ENCODE measurements around the gene NHSL1.

The NHSL1 gene

GRCh38 chr6:138512609-138513008 is 13.3 kb upstream of the NHSL1 start:
- Histone ChIP-seq H3K27me3 (ENCODE audit: control insufficient read depth in 5 of 5, insufficient read depth in 4 of 5, low read length in 5 of 5) (no peaks in the 10 kb centered on the region), H3K36me3 (ENCODE audit: control insufficient read depth in 5 of 5, insufficient read depth in 5 of 5, low read length in 5 of 5) (no peaks in the 10 kb centered on the region), H3K4me1 (ENCODE audit: control insufficient read depth in 5 of 5, insufficient read depth in 5 of 5, low read length in 5 of 5) (no peaks in the 10 kb centered on the region), H3K4me3 (ENCODE audit: low read depth in 1 of 5, low read length in 5 of 5) (no peak overlapping the region), H3K9me3 (ENCODE audit: control insufficient read depth in 5 of 5, low read length in 5 of 5) (peaks cover 0 to 3% (median under 1%) of the 10 kb centered on the region in 5 donors), H3K27ac (ENCODE audit: low read depth, low read length) (no peak overlapping the region), H3K9ac (ENCODE audit: low read length in 5 of 5) (no peak overlapping the region)

DNA sequence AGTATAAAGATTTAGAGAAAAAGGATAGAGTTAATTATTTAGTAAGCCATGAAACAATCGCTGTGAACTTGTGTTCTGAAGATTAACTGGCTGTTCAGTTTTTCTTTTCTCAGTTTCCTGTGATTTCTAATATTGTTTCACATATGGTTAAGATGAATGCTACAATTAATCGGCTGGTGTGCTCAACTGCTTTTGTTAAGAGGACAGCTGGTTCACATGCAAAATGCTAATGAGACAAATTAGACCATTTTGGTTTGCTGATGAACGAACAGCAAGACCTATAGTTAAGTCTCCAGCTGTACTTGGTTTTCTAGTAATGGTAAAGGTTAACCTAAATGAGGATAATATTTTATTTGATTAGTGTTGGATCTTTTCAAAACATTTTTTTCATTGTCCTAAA is 10.8 kb upstream of the NHSL1 start:
- no peaks in the 10 kb centered on the region for H3K36me3 ChIP-seq (ENCODE audit: control insufficient read depth in 5 of 5, insufficient read depth in 5 of 5, low read length in 5 of 5)
- no peaks in the 10 kb centered on the region for H3K4me1 ChIP-seq (ENCODE audit: control insufficient read depth in 5 of 5, insufficient read depth in 5 of 5, low read length in 5 of 5)
- no peak overlapping the region for H3K27ac ChIP-seq (ENCODE audit: low read depth, low read length)
- H3K27me3 ChIP-seq (ENCODE audit: control insufficient read depth in 5 of 5, insufficient read depth in 4 of 5, low read length in 5 of 5) = no peaks in the 10 kb centered on the region
- H3K9ac ChIP-seq (ENCODE audit: low read length in 5 of 5) = no peak overlapping the region
- H3K9me3 ChIP-seq (ENCODE audit: control insufficient read depth in 5 of 5, low read length in 5 of 5) = no peaks in the 10 kb centered on the region
- H3K4me3 ChIP-seq (ENCODE audit: low read depth in 1 of 5, low read length in 5 of 5) = no peak overlapping the region

- no peak overlapping the region for H3K4me3 ChIP-seq (ENCODE audit: low read depth in 1 of 5, low read length in 5 of 5)
- no peaks in the 10 kb centered on the region for H3K4me1 ChIP-seq (ENCODE audit: control insufficient read depth in 5 of 5, insufficient read depth in 5 of 5, low read length in 5 of 5)
- H3K9ac ChIP-seq (ENCODE audit: low read length in 5 of 5) = no peak overlapping the region
- H3K27ac ChIP-seq (ENCODE audit: low read depth, low read length) = no peak overlapping the region
- no peaks in the 10 kb centered on the region for H3K36me3 ChIP-seq (ENCODE audit: control insufficient read depth in 5 of 5, insufficient read depth in 5 of 5, low read length in 5 of 5)
- H3K9me3 ChIP-seq (ENCODE audit: control insufficient read depth in 5 of 5, low read length in 5 of 5) = no peaks in the 10 kb centered on the region
- no peaks in the 10 kb centered on the region for H3K27me3 ChIP-seq (ENCODE audit: control insufficient read depth in 5 of 5, insufficient read depth in 4 of 5, low read length in 5 of 5)
Measured at GRCh38 chr6:138509371-138509770, 10.1 kb upstream of the NHSL1 start.

DNA sequence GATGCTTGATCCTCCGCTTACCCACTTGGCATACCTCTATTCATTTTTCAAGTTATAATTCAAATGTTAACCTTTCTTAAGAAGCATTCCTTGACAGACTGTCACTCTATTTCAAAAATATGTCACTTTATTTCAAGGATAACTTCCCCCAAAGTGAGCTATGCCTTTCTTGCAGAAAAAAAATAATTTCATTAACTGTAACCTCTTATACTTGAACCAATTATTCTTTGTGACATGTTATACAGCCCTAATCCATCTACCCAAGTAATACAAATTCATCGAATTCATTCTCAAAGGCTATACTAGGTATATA is 9.3 kb upstream of the NHSL1 start:
- H3K27me3 ChIP-seq (ENCODE audit: control insufficient read depth in 5 of 5, insufficient read depth in 4 of 5, low read length in 5 of 5) = no peaks in the 10 kb centered on the region
- H3K4me3 ChIP-seq (ENCODE audit: low read depth in 1 of 5, low read length in 5 of 5) = no peak overlapping the region
- no peak overlapping the region for H3K9ac ChIP-seq (ENCODE audit: low read length in 5 of 5)
- no peaks in the 10 kb centered on the region for H3K9me3 ChIP-seq (ENCODE audit: control insufficient read depth in 5 of 5, low read length in 5 of 5)
- H3K36me3 ChIP-seq (ENCODE audit: control insufficient read depth in 5 of 5, insufficient read depth in 5 of 5, low read length in 5 of 5) = no peaks in the 10 kb centered on the region
- H3K27ac ChIP-seq (ENCODE audit: low read depth, low read length) = no peak overlapping the region
- no peaks in the 10 kb centered on the region for H3K4me1 ChIP-seq (ENCODE audit: control insufficient read depth in 5 of 5, insufficient read depth in 5 of 5, low read length in 5 of 5)

DNA sequence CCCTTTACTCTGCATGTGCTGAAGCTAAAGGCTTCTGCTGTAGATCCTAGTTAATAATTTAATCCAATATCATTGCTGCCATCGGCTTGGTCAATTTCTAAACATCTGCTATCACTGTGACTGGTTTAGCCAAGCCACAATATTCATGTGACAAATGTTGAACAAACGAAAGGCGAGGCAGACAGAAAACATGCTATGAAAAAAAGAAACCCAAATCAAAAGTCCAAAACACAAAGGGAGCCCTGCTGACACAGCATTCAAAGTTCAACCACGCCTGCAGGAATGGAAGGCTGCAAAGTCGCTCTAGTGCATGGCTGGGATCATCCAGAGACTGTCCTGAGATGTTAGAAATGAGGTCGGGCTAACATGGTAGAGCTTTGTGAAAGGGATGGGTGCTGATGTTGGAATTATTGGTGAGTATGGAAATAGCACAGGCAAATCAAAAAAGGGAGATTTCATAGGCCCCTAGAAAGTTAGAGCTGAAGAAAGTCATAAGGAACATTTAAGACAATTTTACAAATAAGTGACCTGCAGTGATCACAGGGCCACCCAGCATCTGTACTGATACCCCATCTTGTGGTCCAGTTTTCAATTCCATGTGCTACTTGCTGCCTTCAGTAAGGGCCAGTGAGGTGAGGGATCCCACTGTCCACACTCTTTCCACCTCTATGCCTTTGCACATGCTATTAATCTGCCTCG is 8.8 kb upstream of the NHSL1 start:
- H3K4me1 ChIP-seq (ENCODE audit: control insufficient read depth in 5 of 5, insufficient read depth in 5 of 5, low read length in 5 of 5) = no peaks in the 10 kb centered on the region
- H3K36me3 ChIP-seq (ENCODE audit: control insufficient read depth in 5 of 5, insufficient read depth in 5 of 5, low read length in 5 of 5) = no peaks in the 10 kb centered on the region
- no peak overlapping the region for H3K9ac ChIP-seq (ENCODE audit: low read length in 5 of 5)
- H3K27ac ChIP-seq (ENCODE audit: low read depth, low read length) = no peak overlapping the region
- H3K9me3 ChIP-seq (ENCODE audit: control insufficient read depth in 5 of 5, low read length in 5 of 5) = no peaks in the 10 kb centered on the region
- no peak overlapping the region for H3K4me3 ChIP-seq (ENCODE audit: low read depth in 1 of 5, low read length in 5 of 5)
- H3K27me3 ChIP-seq (ENCODE audit: control insufficient read depth in 5 of 5, insufficient read depth in 4 of 5, low read length in 5 of 5) = no peaks in the 10 kb centered on the region

- Histone ChIP-seq H3K27me3 (ENCODE audit: control insufficient read depth in 5 of 5, insufficient read depth in 4 of 5, low read length in 5 of 5) (no peaks in the 10 kb centered on the region), H3K9me3 (ENCODE audit: control insufficient read depth in 5 of 5, low read length in 5 of 5) (no peaks in the 10 kb centered on the region), H3K36me3 (ENCODE audit: control insufficient read depth in 5 of 5, insufficient read depth in 5 of 5, low read length in 5 of 5) (no peaks in the 10 kb centered on the region), H3K9ac (ENCODE audit: low read length in 5 of 5) (no peak overlapping the region), H3K27ac (ENCODE audit: low read depth, low read length) (no peak overlapping the region), H3K4me1 (ENCODE audit: control insufficient read depth in 5 of 5, insufficient read depth in 5 of 5, low read length in 5 of 5) (no peaks in the 10 kb centered on the region), H3K4me3 (ENCODE audit: low read depth in 1 of 5, low read length in 5 of 5) (no peak overlapping the region)
Measured at GRCh38 chr6:138504764-138505689, 5.7 kb upstream of the NHSL1 start.

DNA sequence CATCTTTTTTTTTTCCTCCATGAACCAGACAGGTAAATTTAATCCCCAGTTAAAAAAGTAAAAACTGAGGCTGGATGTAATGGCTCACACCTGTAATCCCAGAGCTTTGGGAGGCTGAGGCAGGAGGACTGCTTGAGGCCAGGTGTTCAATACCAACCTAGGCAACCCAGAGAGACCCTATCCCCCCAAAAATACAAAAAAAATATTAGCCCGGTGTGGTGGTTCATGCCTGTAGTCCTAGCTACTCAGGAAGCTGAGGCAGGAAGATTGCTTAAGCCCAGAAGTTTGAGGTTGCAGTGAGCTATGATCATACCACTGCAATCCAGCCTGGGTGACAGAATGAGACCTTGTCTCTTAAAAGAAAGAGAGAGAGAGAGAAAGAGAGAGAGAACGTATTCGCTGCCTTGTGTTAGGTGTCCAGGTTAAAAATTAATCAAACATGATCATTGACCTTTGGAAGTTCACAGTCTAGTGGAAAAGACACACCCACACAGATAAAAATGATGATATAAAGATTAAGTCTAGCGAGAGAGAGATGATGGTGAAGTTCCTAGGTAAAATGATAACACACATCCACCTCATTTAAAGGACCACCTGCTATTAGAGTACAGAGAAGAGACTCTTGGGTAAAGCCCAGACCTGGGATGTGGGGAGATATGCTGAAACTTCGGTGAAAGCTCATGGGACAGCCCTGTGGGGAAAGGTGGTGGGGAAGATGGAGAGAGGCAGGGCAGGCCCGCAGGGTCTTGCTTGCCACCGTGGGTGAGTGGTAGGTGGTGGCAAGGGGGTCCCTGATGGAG is 4.8 kb upstream of the NHSL1 start:
- Histone ChIP-seq H3K27ac (ENCODE audit: low read depth, low read length) (no peak overlapping the region), H3K4me1 (ENCODE audit: control insufficient read depth in 5 of 5, insufficient read depth in 5 of 5, low read length in 5 of 5) (peaks cover 0 to 4% (median 0%) of the 10 kb centered on the region in 5 donors), H3K27me3 (ENCODE audit: control insufficient read depth in 5 of 5, insufficient read depth in 4 of 5, low read length in 5 of 5) (no peaks in the 10 kb centered on the region), H3K9me3 (ENCODE audit: control insufficient read depth in 5 of 5, low read length in 5 of 5) (no peaks in the 10 kb centered on the region), H3K4me3 (ENCODE audit: low read depth in 1 of 5, low read length in 5 of 5) (no peak overlapping the region), H3K9ac (ENCODE audit: low read length in 5 of 5) (no peak overlapping the region), H3K36me3 (ENCODE audit: control insufficient read depth in 5 of 5, insufficient read depth in 5 of 5, low read length in 5 of 5) (no peaks in the 10 kb centered on the region)

DNA sequence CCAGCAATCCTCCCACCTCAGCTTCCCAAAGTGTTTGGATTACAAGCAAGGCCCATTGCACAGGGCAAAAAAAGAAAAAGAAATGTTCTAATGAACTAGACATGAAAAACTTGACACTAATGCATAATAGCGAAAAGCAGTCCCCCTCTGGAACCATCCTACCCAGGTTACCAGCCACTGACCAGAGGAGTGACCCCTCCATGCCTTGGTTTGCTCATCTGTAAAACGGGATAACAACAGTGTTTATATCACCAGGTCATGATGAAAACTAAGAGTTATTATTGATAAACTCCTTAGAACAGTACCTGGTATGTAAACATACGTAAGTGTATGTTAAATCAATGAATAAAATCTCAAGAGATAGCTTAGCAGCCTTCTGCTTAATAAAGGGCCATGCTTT is 3.3 kb upstream of the NHSL1 start:
- H3K27me3 ChIP-seq (ENCODE audit: control insufficient read depth in 5 of 5, insufficient read depth in 4 of 5, low read length in 5 of 5) = no peaks in the 10 kb centered on the region
- no peak overlapping the region for H3K27ac ChIP-seq (ENCODE audit: low read depth, low read length)
- H3K36me3 ChIP-seq (ENCODE audit: control insufficient read depth in 5 of 5, insufficient read depth in 5 of 5, low read length in 5 of 5) = no peaks in the 10 kb centered on the region
- peaks cover 0 to 4% (median 0%) of the 10 kb centered on the region in 5 donors for H3K4me1 ChIP-seq (ENCODE audit: control insufficient read depth in 5 of 5, insufficient read depth in 5 of 5, low read length in 5 of 5)
- H3K4me3 ChIP-seq (ENCODE audit: low read depth in 1 of 5, low read length in 5 of 5) = no peak overlapping the region
- H3K9me3 ChIP-seq (ENCODE audit: control insufficient read depth in 5 of 5, low read length in 5 of 5) = no peaks in the 10 kb centered on the region
- no peak overlapping the region for H3K9ac ChIP-seq (ENCODE audit: low read length in 5 of 5)

- H3K9ac ChIP-seq (ENCODE audit: low read length in 5 of 5) = no peak overlapping the region
- H3K36me3 ChIP-seq (ENCODE audit: control insufficient read depth in 5 of 5, insufficient read depth in 5 of 5, low read length in 5 of 5) = no peaks in the 10 kb centered on the region
- no peaks in the 10 kb centered on the region for H3K9me3 ChIP-seq (ENCODE audit: control insufficient read depth in 5 of 5, low read length in 5 of 5)
- H3K4me3 ChIP-seq (ENCODE audit: low read depth in 1 of 5, low read length in 5 of 5) = no peak overlapping the region
- H3K27ac ChIP-seq (ENCODE audit: low read depth, low read length) = no peak overlapping the region
- H3K4me1 ChIP-seq (ENCODE audit: control insufficient read depth in 5 of 5, insufficient read depth in 5 of 5, low read length in 5 of 5) = peaks cover 0 to 4% (median 0%) of the 10 kb centered on the region in 5 donors
- no peaks in the 10 kb centered on the region for H3K27me3 ChIP-seq (ENCODE audit: control insufficient read depth in 5 of 5, insufficient read depth in 4 of 5, low read length in 5 of 5)
Measured at GRCh38 chr6:138500867-138501446, 1.7 kb upstream of the NHSL1 start.
